Muscle of back (tissue), 13 donors: ENCODE results near the gene MLN. TPM values are rescaled to one million over a fixed set of nuclear protein-coding genes. Genes with fewer than 3 reads are reported as not detected.

Experiments
- DNase-seq, 3 donors: peaks; one replicate each; pipeline versions ENCODE4 v3.0.0 to v3.0.0-alpha.2; 2013
- long read RNA-seq, 9 donors: transcript quantifications; one replicate each; lab custom pipeline, GENCODE V29; 2026
- polyA plus RNA-seq, 10 donors: library from polyadenylated mRNA; unstranded; fragments of 120-200 nt; gene quantifications; one replicate each; pipeline ENCODE4 v1.2.1, GENCODE V29; 2013; ENCODE audit not compliant: insufficient read length in 10 of 10

The MLN gene, protein sequence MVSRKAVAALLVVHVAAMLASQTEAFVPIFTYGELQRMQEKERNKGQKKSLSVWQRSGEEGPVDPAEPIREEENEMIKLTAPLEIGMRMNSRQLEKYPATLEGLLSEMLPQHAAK
- not detected for polyA plus RNA-seq
- long read RNA-seq, donor 1, result 0 reads
- long read RNA-seq, donor 2, result 0 reads
- long read RNA-seq, donor 3, result 0 reads
- long read RNA-seq, donor 4, result 0 reads
- long read RNA-seq, donor 5, result 0 reads
- long read RNA-seq, donor 6, result 0 reads
- long read RNA-seq, donor 7, result 0 reads
- long read RNA-seq, donor 8, result 0 reads
- long read RNA-seq, donor 9, result 0 reads

DNA sequence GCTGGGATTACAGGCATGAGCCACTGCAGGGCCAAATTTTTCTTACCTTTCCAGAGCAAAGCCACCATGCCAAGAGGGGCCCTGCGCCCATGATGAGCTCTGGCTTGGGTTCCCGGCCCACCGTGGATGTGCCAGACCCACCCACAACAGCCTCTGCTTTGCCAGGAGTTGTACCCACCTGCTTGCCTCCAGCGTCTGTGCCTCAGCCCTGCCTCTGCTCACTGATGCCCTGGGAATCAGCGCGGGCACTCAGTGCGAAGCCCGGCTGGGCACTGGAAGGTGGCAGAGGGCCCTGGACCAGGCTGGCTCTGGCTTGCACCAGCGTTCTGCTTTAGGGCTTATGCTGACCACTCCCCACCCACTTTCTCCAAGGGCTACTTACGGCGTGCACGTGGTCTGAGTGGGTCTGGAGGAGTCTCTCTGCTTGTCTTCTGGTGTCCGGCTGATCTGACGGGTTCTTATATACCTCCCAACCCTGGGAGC lies at the start of gene MLN:
MLN (minus strand) TSS at position 433 of the 483 bp plus-strand sequence. CDS start 2,840 bp downstream, outside the sequence.
- DNase-seq, result no peak

DNA sequence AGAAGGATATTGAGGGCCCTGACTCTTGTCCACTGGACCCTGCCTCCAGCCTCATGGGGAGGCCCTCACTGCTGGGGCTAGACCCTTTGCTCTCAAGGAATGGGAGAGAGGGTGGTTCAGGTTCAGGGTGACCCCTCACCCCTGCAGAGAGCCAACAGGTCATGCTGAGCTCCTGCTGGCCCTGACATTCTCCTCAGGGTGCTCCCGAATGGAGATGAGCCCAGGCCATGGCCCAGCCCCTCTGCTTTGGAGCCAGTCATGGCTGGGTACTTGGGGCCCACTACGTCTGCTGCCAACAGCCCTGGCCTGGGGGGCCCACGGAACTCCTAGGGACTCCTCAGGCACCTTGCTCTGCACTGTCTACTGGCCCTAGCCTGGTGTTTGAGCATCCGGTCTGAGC lies 49.2 kb upstream of the MLN start:
- DNase-seq, result no peak

DNA sequence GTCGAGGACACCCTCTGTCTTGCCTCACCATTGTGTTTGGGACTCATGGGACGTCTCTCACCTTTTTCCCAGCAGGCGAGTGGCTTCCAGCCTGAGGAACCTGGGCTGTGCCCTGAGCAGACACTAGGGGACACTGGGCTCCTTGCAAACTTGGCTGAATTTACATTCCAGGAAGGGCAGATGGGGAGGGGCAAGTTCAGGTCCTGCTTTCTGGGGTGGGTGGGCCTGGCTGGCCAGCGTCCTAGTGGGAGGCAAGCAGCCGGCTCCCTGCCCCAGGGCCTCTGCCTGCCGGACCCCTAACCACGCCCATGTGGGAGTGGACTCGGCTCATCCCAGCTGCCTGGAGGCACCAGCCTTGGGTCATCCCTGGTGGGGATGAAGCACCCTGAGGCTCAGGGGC lies 48.2 kb upstream of the MLN start:
- no peak for DNase-seq

DNA sequence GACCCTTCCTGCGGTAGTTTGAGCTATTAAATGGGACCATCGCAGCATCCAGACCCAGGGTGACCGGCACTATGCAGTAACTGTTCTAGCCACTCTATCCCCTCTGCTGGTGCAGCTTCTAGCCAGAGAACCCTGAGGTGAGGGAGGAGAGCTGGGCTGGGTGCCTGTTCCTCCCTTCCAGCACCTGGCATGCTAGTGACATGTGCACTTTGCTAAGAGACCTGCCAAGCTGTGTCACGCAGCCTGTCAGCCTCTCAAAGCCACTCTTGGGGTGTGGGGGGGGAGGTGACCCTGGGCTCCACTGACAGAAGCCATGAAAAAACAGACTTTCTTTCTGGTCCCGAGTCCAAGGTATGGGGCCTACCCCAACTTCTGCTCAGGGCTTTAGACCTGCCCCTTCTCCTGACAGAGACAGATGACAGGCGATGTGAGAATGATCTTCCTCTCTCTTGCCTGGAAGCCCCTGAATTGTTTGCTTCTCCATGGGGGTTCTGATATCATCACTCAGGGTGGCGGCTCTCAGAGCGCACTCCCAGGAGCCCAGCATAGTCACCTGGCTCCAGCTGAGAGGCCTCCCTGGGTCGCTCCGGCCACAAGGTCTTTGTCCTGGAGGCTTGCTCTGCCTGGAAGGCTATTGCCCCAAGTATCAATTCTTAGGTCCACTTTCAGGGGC lies 47.2 kb upstream of the MLN start:
- no peak for DNase-seq

DNA sequence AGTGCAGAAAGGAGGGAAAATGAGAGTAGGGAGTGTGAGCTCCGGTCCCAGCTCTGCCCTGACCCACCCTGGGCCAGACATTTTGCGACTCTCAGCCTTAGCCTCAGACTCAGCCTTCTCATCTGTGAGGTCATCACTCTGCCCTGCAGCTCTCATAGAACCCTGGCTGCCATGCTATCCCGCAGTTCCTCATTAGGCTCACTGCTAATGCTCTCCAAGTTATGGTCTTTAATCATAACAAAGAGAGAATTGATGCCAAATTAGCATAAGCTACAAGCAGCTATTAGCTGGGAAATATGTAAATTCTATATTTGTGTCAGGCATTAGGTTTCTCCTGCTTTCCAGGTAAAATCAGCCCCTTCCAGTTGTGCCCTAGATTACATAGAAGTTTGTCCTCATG lies 46.5 kb upstream of the MLN start:
- no peak for DNase-seq

DNA sequence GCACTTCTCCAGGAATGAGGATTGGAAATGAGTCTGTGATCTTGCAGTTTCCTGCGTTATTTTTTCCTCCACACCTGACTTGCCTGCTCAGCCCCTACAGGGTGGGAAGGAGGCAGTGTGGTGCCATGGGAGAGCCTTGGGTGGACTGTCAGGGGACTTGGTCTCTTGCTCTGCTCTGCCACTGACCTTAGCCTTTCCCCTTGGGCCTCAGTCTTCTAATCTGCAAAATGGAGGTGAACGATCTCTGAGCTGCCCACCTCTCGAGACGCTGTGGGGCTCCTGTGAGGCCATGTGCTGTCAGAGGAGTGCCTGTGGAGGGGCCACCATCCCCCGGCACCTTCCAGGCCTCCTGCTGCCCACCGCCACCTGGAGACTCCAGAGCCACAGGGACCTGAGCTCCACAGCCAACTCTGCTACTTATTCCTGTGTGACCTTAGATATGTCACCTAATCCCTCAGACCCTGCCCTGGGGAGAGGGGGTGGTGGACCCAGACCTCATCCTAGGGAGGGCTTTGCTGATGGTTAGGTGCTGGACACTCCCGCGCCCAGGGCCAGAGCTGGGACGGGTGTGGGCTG lies 45.8 kb upstream of the MLN start:
- no peak for DNase-seq

DNA sequence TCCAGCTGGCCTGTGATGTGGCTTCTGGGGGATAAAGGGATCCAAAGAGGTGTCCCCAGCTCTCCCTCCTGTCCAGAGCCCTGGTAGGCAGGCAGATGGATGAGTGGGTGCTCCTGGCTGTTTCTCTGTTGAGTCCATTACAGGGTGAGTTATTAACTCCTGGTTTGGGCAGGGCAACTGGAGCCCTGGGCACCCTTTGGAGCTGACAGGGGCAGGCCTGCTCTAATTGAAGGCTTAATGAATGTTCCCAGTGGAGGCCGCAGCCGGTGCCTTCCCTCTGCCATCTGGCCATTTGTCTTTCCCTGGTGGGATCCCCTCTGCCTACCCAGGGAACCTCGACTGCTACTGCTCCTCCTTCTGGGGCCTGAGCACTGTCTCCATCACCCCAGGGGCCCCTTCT lies 44.7 kb upstream of the MLN start:
- DNase-seq, result no peak

DNA sequence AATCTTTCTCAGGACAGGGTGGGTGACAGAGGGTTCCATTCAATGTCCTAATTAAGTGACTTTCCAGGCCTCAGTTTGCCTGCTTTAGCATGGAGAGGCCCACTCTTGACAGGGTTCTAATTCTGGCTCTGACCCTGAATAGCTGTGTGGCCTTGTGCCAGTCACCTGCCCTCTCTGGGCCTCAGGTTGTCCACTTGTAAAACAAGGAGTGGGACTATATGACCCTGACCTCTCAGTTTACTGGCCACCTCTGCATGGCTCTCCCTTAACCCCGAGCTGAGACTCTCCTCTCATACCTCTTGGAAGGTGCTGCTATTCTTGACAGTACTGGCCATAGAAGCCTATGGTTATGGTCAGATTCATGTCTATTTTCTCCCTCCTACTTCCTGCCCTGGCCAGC lies 44.1 kb upstream of the MLN start:
- no peak for DNase-seq

DNA sequence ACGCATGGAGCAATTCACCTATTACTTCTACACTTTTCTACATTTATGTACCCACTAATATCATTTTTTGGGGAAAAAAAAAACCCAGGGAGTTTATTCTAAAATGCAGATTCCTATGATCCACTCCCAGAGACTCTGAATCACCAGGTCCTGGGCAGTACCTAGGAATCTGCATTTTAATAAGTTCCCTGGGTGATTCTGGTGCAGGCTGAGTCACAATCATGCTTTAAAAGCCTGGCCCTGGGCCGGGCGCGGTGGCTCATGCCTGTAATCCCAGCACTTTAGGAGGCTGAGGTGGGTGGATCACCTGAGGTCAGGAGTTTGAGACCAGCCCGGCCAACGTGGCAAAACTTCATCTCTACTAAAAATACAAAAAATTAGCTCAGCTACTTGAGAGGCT lies 43.3 kb upstream of the MLN start:
- DNase-seq, result no peak

DNA sequence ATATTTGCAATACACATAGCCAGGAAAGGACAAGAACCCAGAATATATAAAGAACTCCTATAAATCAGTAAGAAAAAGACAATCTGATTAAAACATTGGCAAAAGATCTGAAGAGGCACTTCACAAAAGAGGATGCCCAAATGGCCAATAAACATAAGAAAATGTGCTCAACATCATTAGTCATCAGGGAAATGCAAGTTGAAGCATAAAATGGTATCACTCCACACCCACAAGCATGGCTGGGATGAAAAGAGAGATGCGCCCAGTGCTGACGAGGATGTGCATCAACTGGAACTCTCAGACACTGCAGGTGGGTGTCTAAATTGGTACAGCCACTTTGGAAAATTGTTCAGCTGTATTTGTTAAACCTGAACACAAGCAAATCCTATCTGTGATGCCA lies 42.4 kb upstream of the MLN start:
- no peak for DNase-seq

DNA sequence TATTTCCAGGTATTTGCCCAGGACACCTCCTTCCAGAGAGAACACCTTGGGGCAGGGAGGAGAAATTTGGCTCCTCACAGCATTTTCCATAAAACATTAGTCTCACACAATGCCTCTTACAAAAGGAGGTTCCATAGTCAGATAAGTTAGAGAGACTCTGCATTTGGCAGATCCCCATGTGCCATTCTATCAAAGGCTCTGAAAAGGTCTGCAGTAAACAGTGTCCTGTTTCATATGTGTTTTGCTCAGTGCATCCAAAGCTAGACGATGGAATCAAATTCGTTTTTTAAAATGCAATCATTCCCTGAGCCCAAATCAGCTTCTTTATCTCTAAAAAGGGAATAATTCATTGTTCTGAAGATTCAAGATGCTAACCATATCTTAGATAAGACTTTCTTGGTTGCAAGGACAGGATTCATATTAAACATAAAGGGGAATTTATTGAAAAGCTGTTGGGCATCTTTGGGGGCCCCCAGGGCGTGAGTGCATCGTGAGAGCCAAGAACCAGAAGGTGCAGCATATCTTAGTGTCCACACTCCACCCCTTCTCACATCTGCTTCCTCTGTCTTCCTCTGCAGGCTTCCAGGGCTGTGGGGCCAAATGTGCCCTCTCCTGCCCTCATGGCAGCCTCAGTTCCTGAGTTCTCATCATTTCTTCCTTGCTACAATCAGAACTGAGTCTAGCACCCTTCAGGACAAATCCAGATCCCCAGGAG lies 41.4 kb upstream of the MLN start:
- no peak for DNase-seq

DNA sequence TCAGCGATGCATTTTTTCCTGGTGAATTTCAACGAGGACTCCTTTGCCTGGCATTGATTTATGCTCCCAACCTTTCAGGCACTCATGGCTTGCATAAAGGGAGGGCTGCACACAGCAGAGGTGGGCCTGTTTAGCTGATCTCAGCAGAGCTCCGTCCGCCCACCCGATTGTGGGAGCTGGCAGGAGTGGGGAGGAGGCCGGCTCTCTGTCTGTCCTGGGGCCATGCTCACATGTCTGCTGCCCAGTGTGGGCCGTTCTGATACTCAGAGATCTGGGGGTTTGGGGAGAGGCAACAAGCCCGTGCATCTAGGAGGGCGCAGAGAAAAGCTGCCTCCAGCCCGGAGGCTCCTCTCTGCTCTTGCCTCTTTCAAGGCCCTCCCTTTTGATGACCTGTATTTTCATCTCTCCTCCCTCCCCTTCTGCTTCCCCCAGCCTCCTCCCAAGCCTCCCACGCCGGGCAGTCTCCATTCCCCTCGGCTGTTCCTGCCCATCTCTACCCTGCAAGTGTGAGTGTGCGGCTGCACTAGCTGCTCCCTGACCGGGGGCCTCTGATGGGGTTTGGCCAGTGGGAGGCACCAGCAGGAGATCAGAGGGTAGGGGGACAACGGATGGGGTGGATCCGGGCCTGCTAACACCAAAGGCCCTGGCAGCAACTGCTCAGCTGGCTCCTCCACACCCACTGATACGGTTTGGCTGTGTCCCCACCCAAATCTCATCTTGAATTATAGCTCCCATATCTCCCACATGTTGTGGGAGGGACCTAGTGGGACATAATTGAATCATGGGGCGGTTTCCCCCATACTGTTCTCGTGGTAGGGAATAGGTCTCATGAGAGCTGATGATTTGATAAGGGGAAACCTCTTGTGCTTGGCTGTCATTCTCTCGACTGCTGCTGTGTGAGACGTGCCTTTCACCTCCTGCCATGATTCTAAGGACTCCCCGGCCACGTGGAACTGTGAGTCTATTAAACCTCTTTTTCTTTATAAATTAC lies 39.6 kb upstream of the MLN start:
- peak in 1 of 3 donors; percentile 42 for DNase-seq

DNA sequence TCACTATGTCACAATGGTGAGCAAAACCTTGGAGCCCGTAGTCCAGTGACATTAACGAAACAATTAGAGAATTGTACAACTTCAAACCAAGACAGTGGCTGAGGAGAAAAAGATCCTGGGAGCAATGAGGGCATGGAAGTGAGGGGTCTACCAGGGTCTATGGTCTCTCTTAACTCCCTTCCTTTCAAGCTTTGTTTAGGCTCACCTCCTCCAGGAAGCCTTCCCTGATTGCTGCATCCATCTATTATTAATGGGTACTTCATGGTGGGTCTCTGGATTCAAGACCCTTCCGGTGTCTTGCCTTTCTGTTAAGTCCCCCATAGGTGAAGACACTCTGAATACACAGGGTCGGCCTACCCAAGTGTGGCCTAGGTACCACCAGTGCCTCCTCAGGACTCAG lies 38.1 kb upstream of the MLN start:
- no peak for DNase-seq

DNA sequence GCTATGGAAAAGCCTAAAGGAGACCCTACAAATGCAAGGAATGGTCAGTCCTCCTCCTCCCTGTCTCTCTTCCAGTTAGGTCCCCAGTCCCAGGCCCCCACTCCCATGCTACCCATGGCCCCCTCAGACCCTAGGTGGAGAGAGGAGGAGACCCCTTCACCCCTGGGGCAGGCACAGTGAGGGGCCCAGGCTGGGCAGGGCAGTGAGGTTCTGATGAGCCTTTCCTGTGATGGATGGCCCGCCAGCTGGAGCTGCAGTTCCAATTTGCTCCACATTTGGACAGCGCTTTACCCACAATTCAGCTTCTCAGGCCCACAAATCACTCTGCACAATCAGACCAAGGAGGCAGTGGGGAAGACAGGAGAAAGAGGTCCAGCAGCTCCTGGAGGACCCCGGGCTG lies 37.3 kb upstream of the MLN start:
- no peak for DNase-seq

DNA sequence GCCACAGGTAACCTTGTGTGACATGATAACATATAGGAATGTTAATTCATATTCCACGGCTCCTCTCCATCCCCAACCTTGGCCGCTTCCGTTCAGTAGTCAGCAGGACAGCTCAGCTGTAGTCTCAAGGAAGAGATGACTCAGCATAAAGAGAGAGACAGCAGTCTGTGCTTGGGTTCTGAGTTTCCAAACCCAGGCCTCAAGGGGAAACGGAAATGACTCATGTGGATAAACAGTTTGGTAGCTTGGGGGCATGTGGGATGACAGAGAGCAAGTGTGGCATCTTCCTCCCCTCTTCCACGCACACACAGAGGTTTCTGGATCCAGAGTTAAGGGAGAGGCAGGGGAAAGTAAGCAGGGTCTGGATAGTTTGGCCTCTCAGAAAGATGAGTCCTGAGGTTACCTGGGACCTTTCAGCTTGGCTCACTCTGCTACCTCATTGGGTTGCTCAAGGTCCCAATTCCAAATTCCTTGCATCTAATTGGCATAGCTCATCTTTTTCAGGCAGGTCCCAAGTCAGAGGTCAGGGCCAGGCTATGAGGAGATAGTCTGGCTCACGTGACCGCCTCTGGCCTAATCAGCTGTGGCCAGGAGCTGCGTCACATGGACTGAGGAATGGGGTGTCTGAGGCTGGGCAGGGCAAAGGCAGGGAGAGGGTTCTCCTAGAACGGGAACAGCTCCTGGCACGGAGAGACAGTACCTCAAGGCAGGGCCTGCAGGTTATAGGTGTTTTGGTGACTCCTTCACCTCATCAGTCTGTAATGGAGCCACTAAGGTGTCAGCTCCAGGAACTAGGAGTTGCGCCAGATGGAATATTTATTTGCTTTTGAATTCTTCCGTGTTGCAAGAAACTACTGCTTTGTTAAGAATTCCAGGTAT lies 36.5 kb upstream of the MLN start:
- DNase-seq, result peak; percentile 30 to 93 (median 68)

DNA sequence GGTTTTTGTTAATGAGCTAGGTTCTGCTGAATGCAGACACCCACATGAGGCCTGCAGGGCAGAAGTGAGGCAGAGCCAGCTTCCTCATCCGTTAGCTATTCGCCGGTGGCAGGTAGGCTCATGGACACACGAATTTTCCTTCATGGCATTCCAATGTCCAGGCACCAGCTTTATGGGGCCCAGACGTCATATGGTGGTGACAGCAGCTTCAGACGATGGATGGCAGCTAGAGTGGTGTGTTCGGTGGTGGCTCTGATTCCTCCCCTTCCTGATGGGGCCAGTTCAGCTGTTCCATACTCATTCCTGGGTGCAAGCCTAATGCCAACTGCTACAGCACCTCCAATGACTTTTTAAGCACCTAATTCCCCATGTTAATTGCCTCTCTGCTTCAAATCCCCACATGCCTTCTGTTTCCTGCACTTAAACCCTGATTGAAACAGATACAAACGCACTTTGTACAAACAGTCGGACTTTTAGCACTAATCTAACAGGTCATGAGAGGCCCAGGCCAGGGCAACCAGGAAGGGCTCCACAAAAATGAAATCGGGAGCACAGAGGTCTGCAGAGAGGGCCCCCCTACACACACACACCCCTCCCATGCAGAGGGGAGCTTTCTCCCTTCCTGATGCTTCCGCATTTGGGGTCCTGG lies 35.7 kb upstream of the MLN start:
- no peak for DNase-seq

DNA sequence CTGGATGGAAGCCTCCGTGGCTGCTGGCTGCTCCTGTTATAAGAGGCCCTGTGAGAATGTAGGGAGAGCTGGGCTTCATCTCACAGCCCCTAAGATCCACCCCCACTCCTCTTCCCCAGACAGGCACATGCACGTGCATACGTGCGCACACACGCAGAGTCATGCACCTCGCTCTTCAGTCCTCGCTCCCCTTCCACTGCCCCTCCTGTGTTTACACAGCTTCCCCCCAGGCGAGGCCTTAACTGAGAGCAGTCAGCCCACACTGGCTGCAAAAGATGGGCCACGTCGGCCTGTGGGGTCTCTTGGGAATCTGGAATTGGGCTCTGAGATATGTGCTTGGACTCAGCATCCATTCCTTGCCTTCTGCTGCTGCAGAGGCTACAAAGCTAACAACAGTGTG lies 35.2 kb upstream of the MLN start:
- peak in 1 of 3 donors; percentile 44 for DNase-seq

DNA sequence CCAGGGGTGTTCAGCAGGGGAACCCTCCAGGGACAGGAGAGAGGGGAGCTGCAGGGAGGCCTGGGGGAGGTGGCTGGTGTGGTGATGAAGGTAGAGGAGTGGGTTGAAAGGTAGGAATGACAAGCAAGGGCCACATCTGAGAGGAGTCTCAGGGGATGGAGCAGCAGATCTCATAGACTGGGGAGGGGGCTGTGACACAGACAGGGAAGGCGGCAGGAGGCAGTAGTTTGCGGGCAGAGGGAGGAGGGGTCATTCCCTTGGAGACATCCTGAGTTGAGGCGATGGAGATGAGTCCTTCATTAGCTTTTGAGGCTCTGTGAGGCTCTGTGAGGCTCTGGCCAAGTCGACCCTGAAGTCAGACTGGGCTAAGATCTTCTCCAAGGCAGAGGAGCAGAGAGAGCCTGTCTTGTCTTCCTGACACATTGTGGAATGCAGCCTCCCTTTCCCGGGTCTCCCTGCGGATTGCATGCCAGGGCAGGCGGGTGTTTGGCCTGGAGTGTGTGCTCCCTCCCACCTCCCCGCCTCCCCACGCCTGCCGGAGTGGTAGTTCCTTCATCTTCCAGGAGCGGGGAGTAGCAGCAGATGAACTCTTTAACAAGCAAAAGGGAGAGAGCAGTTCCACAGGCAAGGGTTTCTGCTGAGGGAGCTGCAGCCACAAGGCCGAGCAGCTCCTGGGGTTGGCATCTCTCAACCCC lies 34.3 kb upstream of the MLN start:
- peak in 2 of 3 donors; percentile 48 to 53 for DNase-seq
